ENCODE data around the gene CCDC17. TPM values are rescaled to one million over a fixed set of nuclear protein-coding genes. Genes with fewer than 3 reads are reported as not detected.
"Not testable (repeated sequence)": the region's sequence is repeated elsewhere in the genome, so short reads cannot be mapped to it uniquely, and the experiment has no call there.

The CCDC17 gene
- polyA plus RNA-seq, 4 donors, result 1.2 to 3.2 (median 1.8) TPM

- peak in 2 of 4 donors; percentile 12 to 13 for DNase-seq (ENCODE audit: low read depth in 4 of 4, low spot score in 2 of 4)
Observed at GRCh38 chr1:45622524-45623394, 1.1 kb downstream of the CCDC17 start.

GRCh38 chr1:45621895-45622523 lies 1.8 kb downstream of the CCDC17 start:
- no peak for DNase-seq (ENCODE audit: low read depth in 4 of 4, low spot score in 2 of 4)

GRCh38 chr1:45621501-45621836 lies 2.4 kb downstream of the CCDC17 start:
- DNase-seq (ENCODE audit: low read depth in 4 of 4, low spot score in 2 of 4), result no peak

GRCh38 chr1:45620588-45621500 lies 3.0 kb downstream of the CCDC17 start:
- DNase-seq (ENCODE audit: low read depth in 4 of 4, low spot score in 2 of 4), result no peak

GRCh38 chr1:45619149-45619921 lies 4.5 kb downstream of the CCDC17 start:
- no peak for DNase-seq (ENCODE audit: low read depth in 4 of 4, low spot score in 2 of 4)

GRCh38 chr1:45617618-45618017 lies 6.2 kb downstream of the CCDC17 start:
- no peak for DNase-seq (ENCODE audit: low read depth in 4 of 4, low spot score in 2 of 4)

- DNase-seq (ENCODE audit: low read depth in 4 of 4, low spot score in 2 of 4), result no peak
Observed at GRCh38 chr1:45615885-45616284, 8.0 kb downstream of the CCDC17 start.

- DNase-seq (ENCODE audit: low read depth in 4 of 4, low spot score in 2 of 4), result no peak
Observed at GRCh38 chr1:45612941-45613579, 10.8 kb downstream of the CCDC17 start.

- no peak for DNase-seq (ENCODE audit: low read depth in 4 of 4, low spot score in 2 of 4)
Observed at GRCh38 chr1:45610589-45611226, 13.1 kb downstream of the CCDC17 start.

GRCh38 chr1:45608175-45609156 lies 15.4 kb downstream of the CCDC17 start:
- no peak for DNase-seq (ENCODE audit: low read depth in 4 of 4, low spot score in 2 of 4)

GRCh38 chr1:45607404-45608074 lies 16.3 kb downstream of the CCDC17 start:
- DNase-seq (ENCODE audit: low read depth in 4 of 4, low spot score in 2 of 4), result no peak

- no peak for DNase-seq (ENCODE audit: low read depth in 4 of 4, low spot score in 2 of 4)
Observed at GRCh38 chr1:45604239-45604638, 19.6 kb downstream of the CCDC17 start.

GRCh38 chr1:45596765-45597164 lies 27.1 kb downstream of the CCDC17 start:
- not testable (repeated sequence) for DNase-seq (ENCODE audit: low read depth in 4 of 4, low spot score in 2 of 4)

- DNase-seq (ENCODE audit: low read depth in 4 of 4, low spot score in 2 of 4), result no peak
Observed at GRCh38 chr1:45594412-45594811, 29.4 kb downstream of the CCDC17 start.

- DNase-seq (ENCODE audit: low read depth in 4 of 4, low spot score in 2 of 4), result no peak
Observed at GRCh38 chr1:45589861-45590260, 34.0 kb downstream of the CCDC17 start.

GRCh38 chr1:45586769-45587168 lies 37.1 kb downstream of the CCDC17 start:
- no peak for DNase-seq (ENCODE audit: low read depth in 4 of 4, low spot score in 2 of 4)

- DNase-seq (ENCODE audit: low read depth in 4 of 4, low spot score in 2 of 4), result no peak
Observed at GRCh38 chr1:45585496-45586075, 38.3 kb downstream of the CCDC17 start.
